Nephron progenitor cell (in vitro differentiated cells): Measurements from ENCODE around the gene MBNL2.
A peak's percentile ranks its signal among the peaks of the same experiment; 100 is the strongest.

ENCODE experiments used
- DNase-seq: peaks from one replicate; pipeline ENCODE4 v3.0.0; 2021
- H3K27ac Mint-ChIP-seq: 2 replicates; pipeline ENCODE4 v1.8.0; 2021; ENCODE audit warnings: mild to moderate bottlenecking, moderate library complexity, mixed read lengths
- H3K27me3 Mint-ChIP-seq: 2 replicates; pipeline ENCODE4 v1.8.0; 2021; ENCODE audit warnings: mild to moderate bottlenecking, low read depth, mixed read lengths; ENCODE audit not compliant: poor library complexity
- H3K36me3 Mint-ChIP-seq: 2 replicates; pipeline ENCODE4 v1.8.0; 2021; ENCODE audit warnings: low read depth, mixed read lengths
- H3K4me1 Mint-ChIP-seq: 2 replicates; pipeline ENCODE4 v1.8.0; 2021; ENCODE audit warnings: mixed read lengths
- H3K4me3 Mint-ChIP-seq: 2 replicates; pipeline ENCODE4 v1.8.0; 2021; ENCODE audit warnings: mild to moderate bottlenecking, moderate library complexity, mixed read lengths
- H3K9me3 Mint-ChIP-seq: 2 replicates; pipeline ENCODE4 v1.8.0; 2021; ENCODE audit warnings: mild to moderate bottlenecking, moderate library complexity, mixed read lengths
- CTCF ChIP-seq: fragments of 200-600 bp; sonication (generic); IDR thresholded peaks from 2 replicates; pipeline ENCODE4 v1.5.0; 2021; ENCODE audit warnings: antibody characterized with exemption

MBNL2 gene

GRCh38 chr13:97339019-97339987 is 117.2 kb downstream of the MBNL2 start:
- Mint-ChIP-seq H3K27ac (peak overlapping the region; percentile 52), H3K9me3 (no peaks in the 10 kb centered on the region), H3K4me1 (peaks cover 4% of the 10 kb centered on the region), H3K27me3 (no peaks in the 10 kb centered on the region), H3K36me3 (peaks cover 10% of the 10 kb centered on the region), H3K4me3 (no peak overlapping the region)
- TF ChIP-seq CTCF, result no peak
- DNase-seq, result no peak

- H3K27ac Mint-ChIP-seq, result peak overlapping the region; percentile 52
- H3K27me3 Mint-ChIP-seq, result no peaks in the 10 kb centered on the region
- H3K4me3 Mint-ChIP-seq, result no peak overlapping the region
- TF ChIP-seq CTCF, result no peak
- H3K36me3 Mint-ChIP-seq, result peaks cover 10% of the 10 kb centered on the region
- H3K9me3 Mint-ChIP-seq, result no peaks in the 10 kb centered on the region
- DNase-seq, result no peak
- H3K4me1 Mint-ChIP-seq, result no peaks in the 10 kb centered on the region
These were observed 118.0 kb downstream of the MBNL2 start for GRCh38 chr13:97339988-97340749.

- peaks cover 15% of the 10 kb centered on the region for H3K36me3 Mint-ChIP-seq
- TF ChIP-seq CTCF, result no peak
- H3K27me3 Mint-ChIP-seq, result no peaks in the 10 kb centered on the region
- H3K4me1 Mint-ChIP-seq, result no peaks in the 10 kb centered on the region
- no peak overlapping the region for H3K4me3 Mint-ChIP-seq
- DNase-seq, result no peak
- no peak overlapping the region for H3K27ac Mint-ChIP-seq
- H3K9me3 Mint-ChIP-seq, result no peaks in the 10 kb centered on the region
These were observed 119.0 kb downstream of the MBNL2 start for GRCh38 chr13:97341135-97341534.

GRCh38 chr13:97342136-97342535 is 120.0 kb downstream of the MBNL2 start:
- Mint-ChIP-seq H3K9me3 (no peaks in the 10 kb centered on the region), H3K27me3 (no peaks in the 10 kb centered on the region), H3K4me1 (no peaks in the 10 kb centered on the region), H3K4me3 (no peak overlapping the region), H3K27ac (no peak overlapping the region), H3K36me3 (peaks cover 20% of the 10 kb centered on the region)
- DNase-seq, result no peak
- TF ChIP-seq CTCF, result no peak

GRCh38 chr13:97342936-97343335 is 120.8 kb downstream of the MBNL2 start:
- H3K27ac Mint-ChIP-seq, result no peak overlapping the region
- no peaks in the 10 kb centered on the region for H3K27me3 Mint-ChIP-seq
- DNase-seq, result no peak
- H3K36me3 Mint-ChIP-seq, result peaks cover 27% of the 10 kb centered on the region
- TF ChIP-seq CTCF, result no peak
- H3K4me3 Mint-ChIP-seq, result no peak overlapping the region
- no peaks in the 10 kb centered on the region for H3K4me1 Mint-ChIP-seq
- no peaks in the 10 kb centered on the region for H3K9me3 Mint-ChIP-seq
